Activated naive CD8-positive, alpha-beta T cell treated with anti-CD3 and anti-CD28 coated beads for 36 hours (primary cell): ENCODE measurements around the gene NR1H3. TPM values are rescaled to one million over a fixed set of nuclear protein-coding genes. Genes with fewer than 3 reads are reported as not detected.
A peak's percentile ranks its signal among the peaks of the same experiment; 100 is the strongest.
"Not testable (repeated sequence)": the region's sequence is repeated elsewhere in the genome, so short reads cannot be mapped to it uniquely, and the experiment has no call there.

Source experiments
- DNase-seq: peaks from one replicate; pipeline ENCODE4 v3.0.0; 2021
- H3K27ac Mint-ChIP-seq: one replicate; pipeline ENCODE4 v1.8.0; 2022; ENCODE audit warnings: mild to moderate bottlenecking, moderate library complexity, mixed read lengths
- H3K27me3 Mint-ChIP-seq: one replicate; pipeline ENCODE4 v1.8.0; 2022; ENCODE audit warnings: mild to moderate bottlenecking, mixed read lengths
- H3K36me3 Mint-ChIP-seq: one replicate; pipeline ENCODE4 v1.8.0; 2021; ENCODE audit warnings: mild to moderate bottlenecking, mixed read lengths
- H3K4me1 Mint-ChIP-seq: one replicate; pipeline ENCODE4 v1.8.0; 2021; ENCODE audit warnings: mixed read lengths
- H3K4me3 Mint-ChIP-seq: one replicate; pipeline ENCODE4 v1.8.0; 2022; ENCODE audit warnings: mild to moderate bottlenecking, moderate library complexity, mixed read lengths
- H3K9me3 Mint-ChIP-seq: one replicate; pipeline ENCODE4 v1.8.0; 2022; ENCODE audit warnings: mixed read lengths
- total RNA-seq, 2 experiments: library from RNA; stranded (reverse); gene quantifications; one replicate each; pipeline ENCODE4 v1.2.3, GENCODE V29; 2021

Gene NR1H3
- total RNA-seq, result 1 to 10 TPM; 8.1 to 8.2 TPM

GRCh38 chr11:47257517-47258316 is at the start of gene NR1H3:
Gene NR1H3, plus strand, starts transcription at chr11:47257996. Its CDS starts 1,221 bp downstream, at chr11:47259217.
- no peaks in the 10 kb centered on the region for H3K27me3 Mint-ChIP-seq
- no peak within 1 kb of the TSS for H3K27ac Mint-ChIP-seq
- no peak within 1 kb of the TSS for H3K4me3 Mint-ChIP-seq
- H3K4me1 Mint-ChIP-seq, result peaks cover 13% of the 10 kb centered on the region
- H3K36me3 Mint-ChIP-seq, result no peaks in the 10 kb centered on the region
- no peaks in the 10 kb centered on the region for H3K9me3 Mint-ChIP-seq
- no peak for DNase-seq

- not testable (repeated sequence) for DNase-seq, H3K9me3 Mint-ChIP-seq, H3K27ac Mint-ChIP-seq, H3K27me3 Mint-ChIP-seq, H3K4me3 Mint-ChIP-seq, H3K4me1 Mint-ChIP-seq, H3K36me3 Mint-ChIP-seq
Observed at GRCh38 chr11:47208008-47208552, 49.7 kb upstream of the NR1H3 start.

DNA sequence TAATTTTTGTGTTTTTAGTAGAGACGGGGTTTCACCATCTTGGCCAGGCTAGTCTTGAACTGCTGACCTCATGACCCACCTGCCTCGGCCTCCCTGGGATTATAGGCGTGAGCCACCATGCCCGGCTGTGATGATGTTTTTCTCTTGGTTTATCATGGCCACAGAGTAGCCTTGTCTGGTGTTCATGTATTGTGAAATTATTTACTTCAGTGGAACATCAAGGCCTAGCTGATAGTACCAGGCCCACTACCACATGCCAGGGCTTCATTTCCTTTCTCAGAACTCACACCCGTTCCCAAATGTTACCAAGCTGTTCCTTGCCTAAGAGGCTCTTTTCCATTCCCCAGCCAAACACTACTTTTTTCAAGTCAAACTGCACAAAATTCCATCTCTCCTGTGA is 49.2 kb upstream of the NR1H3 start:
- H3K36me3 Mint-ChIP-seq, result no peaks in the 10 kb centered on the region

GRCh38 chr11:47212938-47213337 is 44.9 kb upstream of the NR1H3 start:
- Mint-ChIP-seq H3K4me3 (no peak overlapping the region), H3K27ac (no peak overlapping the region), H3K36me3 (peaks cover 27% of the 10 kb centered on the region), H3K27me3 (no peaks in the 10 kb centered on the region), H3K4me1 (peaks cover 18% of the 10 kb centered on the region), H3K9me3 (no peaks in the 10 kb centered on the region)
- no peak for DNase-seq

More for the DNA sequence above, 49.2 kb upstream of the NR1H3 start:
- H3K27me3 Mint-ChIP-seq, result no peaks in the 10 kb centered on the region
- no peaks in the 10 kb centered on the region for H3K4me1 Mint-ChIP-seq
- H3K27ac Mint-ChIP-seq, result no peak overlapping the region
- no peak overlapping the region for H3K4me3 Mint-ChIP-seq
- no peak for DNase-seq
- H3K9me3 Mint-ChIP-seq, result no peaks in the 10 kb centered on the region

DNA sequence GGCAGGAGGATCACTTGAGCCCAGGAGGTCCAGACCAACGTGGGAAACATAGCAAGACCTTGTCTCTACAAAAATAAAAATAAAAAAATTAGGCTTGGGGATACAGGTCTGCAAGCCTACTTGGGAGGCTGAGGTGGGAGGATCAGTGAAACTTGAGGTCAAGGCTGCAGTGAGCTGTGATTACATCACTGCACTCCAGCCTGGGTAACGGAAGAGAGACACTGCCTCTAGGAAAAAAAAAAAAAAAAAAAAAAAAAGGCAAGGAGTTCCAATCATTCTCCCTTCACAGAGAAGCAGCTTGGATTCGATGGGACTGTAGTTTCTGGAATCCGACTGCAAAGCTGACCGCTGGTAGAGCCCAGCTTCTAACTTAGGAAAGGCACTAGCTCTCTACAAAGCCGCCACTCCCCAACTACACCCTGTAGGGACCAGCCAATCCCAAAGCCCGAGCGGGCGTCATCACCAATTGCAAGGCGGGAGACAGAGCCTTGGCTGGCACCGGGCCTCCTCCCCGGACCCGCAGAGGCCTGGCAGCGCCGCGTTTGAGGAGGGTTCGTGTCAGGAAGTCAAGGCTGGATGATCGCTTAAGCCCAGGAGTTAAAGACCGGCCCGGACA is 43.7 kb upstream of the NR1H3 start:
- H3K27me3 Mint-ChIP-seq, result no peaks in the 10 kb centered on the region
- H3K27ac Mint-ChIP-seq, result peak overlapping the region; percentile 99
- H3K9me3 Mint-ChIP-seq, result no peaks in the 10 kb centered on the region
- peaks cover 25% of the 10 kb centered on the region for H3K4me1 Mint-ChIP-seq
- H3K36me3 Mint-ChIP-seq, result peaks cover 35% of the 10 kb centered on the region
- peak overlapping the region; percentile 97 for H3K4me3 Mint-ChIP-seq
- DNase-seq, result peak; percentile 86

GRCh38 chr11:47215366-47215910 is 42.4 kb upstream of the NR1H3 start:
- Mint-ChIP-seq H3K27ac (peak overlapping the region; percentile 99), H3K4me3 (peak overlapping the region; percentile 97), H3K27me3 (no peaks in the 10 kb centered on the region), H3K4me1 (peaks cover 35% of the 10 kb centered on the region), H3K36me3 (peaks cover 43% of the 10 kb centered on the region), H3K9me3 (no peaks in the 10 kb centered on the region)
- no peak for DNase-seq

GRCh38 chr11:47216121-47216798 is 41.5 kb upstream of the NR1H3 start:
- Mint-ChIP-seq H3K27ac (peak overlapping the region; percentile 99), H3K4me1 (peaks cover 37% of the 10 kb centered on the region), H3K4me3 (peak overlapping the region; percentile 97), H3K27me3 (no peaks in the 10 kb centered on the region), H3K9me3 (no peaks in the 10 kb centered on the region), H3K36me3 (peaks cover 46% of the 10 kb centered on the region)
- peak; percentile 81 for DNase-seq

GRCh38 chr11:47220401-47220821 is 37.4 kb upstream of the NR1H3 start:
- no peak overlapping the region for H3K4me3 Mint-ChIP-seq
- no peaks in the 10 kb centered on the region for H3K27me3 Mint-ChIP-seq
- H3K4me1 Mint-ChIP-seq, result peaks cover 45% of the 10 kb centered on the region
- no peaks in the 10 kb centered on the region for H3K9me3 Mint-ChIP-seq
- no peak for DNase-seq
- H3K27ac Mint-ChIP-seq, result peak overlapping the region; percentile 74
- peaks cover 56% of the 10 kb centered on the region for H3K36me3 Mint-ChIP-seq

DNA sequence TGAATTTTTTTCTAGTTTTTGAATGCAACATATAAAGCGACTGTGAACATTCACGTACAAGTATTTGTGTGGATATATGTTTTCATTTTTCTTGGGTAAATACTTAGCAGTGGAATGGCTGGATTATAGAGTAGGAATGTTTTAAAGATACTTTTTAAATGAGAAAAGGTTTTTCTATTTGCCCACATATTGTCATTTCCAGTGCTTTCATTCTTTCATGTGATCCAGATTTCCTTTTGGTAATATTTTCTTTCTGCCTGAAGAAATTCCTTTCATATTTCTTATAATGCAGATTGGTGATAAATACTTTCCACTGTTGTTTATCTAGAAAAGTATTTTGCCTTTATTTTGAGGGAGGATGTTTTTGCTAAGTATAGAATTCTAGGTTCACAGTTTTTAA is 35.1 kb upstream of the NR1H3 start:
- Mint-ChIP-seq H3K27me3 (no peaks in the 10 kb centered on the region), H3K4me1 (peaks cover 40% of the 10 kb centered on the region), H3K4me3 (no peak overlapping the region), H3K36me3 (peaks cover 49% of the 10 kb centered on the region), H3K27ac (no peak overlapping the region), H3K9me3 (no peaks in the 10 kb centered on the region)
- DNase-seq, result no peak

DNA sequence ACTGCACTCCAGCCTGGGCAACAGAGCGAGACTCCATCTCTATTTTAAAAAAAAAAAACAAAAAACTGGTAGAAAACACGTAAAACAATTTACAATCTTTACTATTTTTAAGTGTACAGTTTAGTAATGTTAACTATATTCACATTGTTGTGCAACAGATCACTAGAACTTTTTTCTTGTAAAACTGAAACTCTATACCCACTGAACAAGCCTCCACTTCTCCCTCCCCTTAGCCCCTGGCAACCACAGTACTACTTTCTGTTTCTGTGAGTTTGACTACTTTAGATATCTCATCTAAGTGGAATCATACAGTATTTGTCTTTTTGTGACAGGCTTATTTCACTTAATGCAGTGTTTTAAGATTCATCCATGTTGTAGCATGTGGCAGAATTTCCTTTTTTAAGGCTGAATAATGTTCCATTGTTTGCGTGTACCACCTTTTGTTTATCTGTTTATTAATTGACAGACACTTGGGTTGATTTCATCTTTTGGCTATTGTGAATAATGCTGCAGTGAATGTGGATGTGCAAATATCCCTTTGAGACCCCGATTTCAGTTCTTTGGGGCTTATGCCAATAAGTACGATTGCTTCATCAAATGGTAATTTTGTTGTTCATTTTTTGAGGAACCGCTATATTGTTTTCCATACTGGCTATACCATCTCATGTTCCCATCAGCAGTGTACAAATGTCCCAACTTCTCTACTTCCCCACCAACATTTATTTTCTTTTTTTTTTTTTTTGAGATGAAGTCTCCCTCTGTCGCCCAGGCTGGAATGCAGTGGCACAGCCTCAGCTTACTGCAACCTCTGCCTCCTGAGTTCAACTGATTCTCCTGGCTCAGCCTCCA is 32.0 kb upstream of the NR1H3 start:
- Mint-ChIP-seq H3K4me3 (peak overlapping the region; percentile 35), H3K36me3 (peaks cover 47% of the 10 kb centered on the region), H3K9me3 (no peaks in the 10 kb centered on the region), H3K4me1 (peaks cover 21% of the 10 kb centered on the region), H3K27me3 (no peaks in the 10 kb centered on the region), H3K27ac (peak overlapping the region; percentile 58)
- DNase-seq, result peak; percentile 31

- Mint-ChIP-seq H3K36me3 (peaks cover 52% of the 10 kb centered on the region), H3K27me3 (no peaks in the 10 kb centered on the region), H3K4me1 (peaks cover 24% of the 10 kb centered on the region), H3K9me3 (no peaks in the 10 kb centered on the region), H3K27ac (peak overlapping the region; percentile 2), H3K4me3 (no peak overlapping the region)
- DNase-seq, result no peak
Observed at GRCh38 chr11:47229161-47229560, 28.6 kb upstream of the NR1H3 start.

DNA sequence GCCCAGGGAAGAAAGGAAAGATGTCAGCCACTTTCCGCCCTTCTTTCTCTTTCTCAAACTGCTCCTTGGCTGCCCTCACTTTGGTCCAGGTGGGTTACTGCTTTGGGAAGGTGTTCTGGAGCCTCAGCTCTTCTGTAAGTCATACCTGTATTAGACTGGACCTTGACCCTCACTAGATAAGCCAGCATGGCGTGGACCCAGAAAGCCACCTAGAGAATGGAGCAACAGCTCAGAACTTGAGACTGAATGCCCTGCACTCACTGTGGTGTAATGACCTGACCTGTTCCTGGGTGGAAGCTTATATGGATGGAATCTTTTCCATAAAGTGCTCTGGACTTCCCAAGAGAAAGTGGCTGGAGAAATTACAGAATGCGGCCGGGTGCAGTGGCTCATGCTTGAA is 24.7 kb upstream of the NR1H3 start:
- Mint-ChIP-seq H3K36me3 (peaks cover 44% of the 10 kb centered on the region), H3K9me3 (no peaks in the 10 kb centered on the region), H3K27ac (no peak overlapping the region)

GRCh38 chr11:47233989-47234668 is 23.7 kb upstream of the NR1H3 start:
- Mint-ChIP-seq H3K36me3 (peaks cover 38% of the 10 kb centered on the region), H3K27ac (peak overlapping the region; percentile 81), H3K4me1 (peaks cover 30% of the 10 kb centered on the region), H3K27me3 (no peaks in the 10 kb centered on the region), H3K4me3 (peak overlapping the region; percentile 49), H3K9me3 (no peaks in the 10 kb centered on the region)
- peak; percentile 19 for DNase-seq

More for the DNA sequence above, 24.7 kb upstream of the NR1H3 start:
- Mint-ChIP-seq H3K4me1 (peaks cover 30% of the 10 kb centered on the region), H3K4me3 (no peak overlapping the region), H3K27me3 (no peaks in the 10 kb centered on the region)
- no peak for DNase-seq

DNA sequence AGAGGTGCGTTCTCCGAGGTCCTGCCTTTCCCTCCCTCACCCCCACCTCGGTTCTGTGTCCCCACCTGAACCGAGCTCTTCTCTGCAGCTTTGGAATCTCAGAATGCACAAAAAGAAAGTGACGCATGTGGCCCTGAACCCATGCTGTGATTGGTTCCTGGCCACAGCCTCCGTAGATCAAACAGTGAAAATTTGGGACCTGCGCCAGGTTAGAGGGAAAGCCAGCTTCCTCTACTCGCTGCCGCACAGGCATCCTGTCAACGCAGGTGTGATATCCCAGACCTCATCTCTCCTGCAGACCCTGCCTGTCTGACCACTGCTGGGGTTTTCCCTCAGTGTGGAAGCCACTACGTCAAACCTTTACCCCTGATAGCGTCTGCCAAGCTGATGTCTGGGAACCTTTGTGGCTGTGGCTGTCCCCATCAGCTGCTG is 23.1 kb upstream of the NR1H3 start:
- Mint-ChIP-seq H3K4me3 (peak overlapping the region; percentile 49), H3K27me3 (no peaks in the 10 kb centered on the region), H3K4me1 (peaks cover 30% of the 10 kb centered on the region), H3K27ac (peak overlapping the region; percentile 81), H3K36me3 (peaks cover 36% of the 10 kb centered on the region), H3K9me3 (no peaks in the 10 kb centered on the region)
- peak; percentile 59 for DNase-seq
